ENCODE data around the gene RXFP3. TPM values are rescaled to one million over a fixed set of nuclear protein-coding genes. Genes with fewer than 3 reads are reported as not detected.

RXFP3 gene
- total RNA-seq = not detected in 2 replicates

GRCh38 chr5:33936381-33937016 is at the start of gene RXFP3:
RXFP3 (plus strand) TSS chr5:33936386; CDS start chr5:33936741, 355 bp downstream.

GRCh38 chr5:33891788-33892619 is 44.2 kb upstream of the RXFP3 start, which contains the start of gene ADAMTS12:
ADAMTS12 (minus strand) TSS chr5:33891990; CDS start chr5:33891856, 134 bp downstream.

GRCh38 chr5:33984671-33985124 is 48.5 kb downstream of the RXFP3 start, which contains the start of gene SLC45A2:
SLC45A2 (minus strand) TSS chr5:33984693; CDS start chr5:33984583, 110 bp downstream.

Small RNA genes within 50 kb of the gene (small RNA-seq; reads per million reads assigned to genes)
- gene RNU6-923P = not detected

Other genes starting within 250 kb of the RXFP3 start
- 0.19 and 0.65 TPM in 2 replicates for gene ADAMTS12, start 44.4 kb upstream of the RXFP3 start, total RNA-seq
- gene SLC45A2, start 48.3 kb downstream of the RXFP3 start, total RNA-seq = 0.10 TPM in 1 of 2 replicates, not detected in the other
- gene AMACR, start 71.7 kb downstream of the RXFP3 start, total RNA-seq = 9.6 and 10.8 TPM in 2 replicates
- gene C1QTNF3, start 106.8 kb downstream of the RXFP3 start, total RNA-seq = 0.65 and 2.1 TPM in 2 replicates

Measured in vein endothelial cell (primary cell).